GM11168 (cell line): ENCODE measurements around the gene MRGPRX4.

ENCODE experiments used
- in situ Hi-C: fragments of 300-500 bp; cut with MboI; formaldehyde crosslinking; loops from one replicate; pipeline ENCODE4 v1.12.0; 2022; ENCODE audit warnings: low sequenced_read_pairs; ENCODE audit not compliant: unreplicated experiment

Gene MRGPRX4

GRCh38 chr11:18204771-18205170 is 32.1 kb downstream of the MRGPRX4 start:
- in situ Hi-C loops, result no loop called here

GRCh38 chr11:18209058-18209457 is 36.4 kb downstream of the MRGPRX4 start:
- in situ Hi-C loops, result no loop called here

- in situ Hi-C loops, result no loop called here
These were observed 48.7 kb downstream of the MRGPRX4 start for GRCh38 chr11:18221274-18221876.

DNA sequence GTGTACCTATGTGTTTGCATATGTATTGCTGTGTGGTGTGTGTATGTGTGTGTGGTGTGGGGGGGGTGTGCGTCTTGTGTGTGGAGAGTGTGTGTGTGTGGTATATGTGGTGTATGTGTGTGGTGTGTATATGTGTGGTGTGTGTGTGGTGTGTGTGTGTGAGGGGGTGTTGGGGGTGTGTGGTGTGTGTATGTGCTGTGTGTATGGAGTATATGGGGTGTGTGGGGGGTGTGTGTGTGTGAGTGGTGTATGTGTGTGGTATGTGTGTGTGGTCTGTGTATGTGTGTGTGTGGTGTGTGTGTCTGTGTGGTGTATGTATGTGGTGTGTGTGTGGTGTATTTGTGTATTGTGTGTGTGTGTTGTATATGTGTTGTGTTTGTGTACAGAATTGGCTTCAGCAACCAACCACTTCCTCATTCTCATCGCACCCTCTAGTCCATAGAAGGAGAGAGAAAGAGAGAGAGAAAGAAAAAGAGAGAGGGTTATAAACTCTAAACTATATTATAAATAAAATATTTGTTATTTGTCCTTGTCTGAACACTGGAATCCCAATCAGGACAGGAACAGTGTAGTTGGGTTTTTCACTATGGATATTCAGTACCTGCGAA is 50.3 kb downstream of the MRGPRX4 start:
- in situ Hi-C loops, result no loop called here
